ENCODE data around the gene LRRC9.
"Not testable (repeated sequence)": the region's sequence is repeated elsewhere in the genome, so short reads cannot be mapped to it uniquely, and the experiment has no call there.

- TF ChIP-seq CTCF (IDR thresholded peaks at IDR 0.05 in 4 of 5, conservative IDR thresholded peaks at IDR 0.05 in 1 of 5); POLR2A (IDR thresholded peaks at IDR 0.05): not testable (repeated sequence)
Observed at GRCh38 chr14:60099855-60100254, 179.9 kb downstream of the LRRC9 start.

Measured in gastrocnemius medialis (tissue), 4 donors.